SK-N-SH (cell line): ENCODE data around the gene ELMO1. TPM values are rescaled to one million over a fixed set of nuclear protein-coding genes. Genes with fewer than 3 reads are reported as not detected.
A peak's percentile ranks its signal among the peaks of the same experiment; 100 is the strongest.

Experiments used
- CTCF ChIA-PET: fragments of 300-600, 350-600 bp; formaldehyde crosslinking; extraction: SDS; loops from one replicate; lab custom pipeline; 2021; lab: Yijun Ruan, JAX
- POLR2A ChIA-PET: fragments of 350-600 bp; sonication (Branson Sonifier 250); formaldehyde crosslinking; extraction: SDS; loops from one replicate; lab custom pipeline; 2020; ENCODE audit warnings: antibody characterized with exemption, inconsistent platforms; lab: Yijun Ruan, JAX
- DNase-seq: peaks from one replicate; pipeline ENCODE4 v3.0.0; 2012
- H2AFZ ChIP-seq: fragments of 200-600 bp; sonication (generic); 2 replicates; pipeline ENCODE4 v1.8.1; 2016; ENCODE audit warnings: antibody characterized with exemption, mild to moderate bottlenecking, low read depth
- H3F3A ChIP-seq: fragments of 200-600 bp; sonication (generic); replicated peaks from 2 replicates; pipeline ENCODE3; 2016; ENCODE audit warnings: antibody characterized with exemption, mild to moderate bottlenecking; ENCODE audit not compliant: insufficient read depth
- H3K27ac ChIP-seq, 2 experiments: fragments of 200-500 bp in 1 of 2; fragments of 200-600 bp in 1 of 2; sonication (Bioruptor generic) in 1 of 2; sonication (generic), shearing (Covaris generic) in 1 of 2; 2 replicates each; pipeline versions ENCODE4 v1.5.1 to v1.6.1; 2014 to 2016; ENCODE audit warnings: low read depth in 2 of 2, inconsistent platforms in 1 of 2, low read length in 1 of 2, mild to moderate bottlenecking in 1 of 2, mixed read lengths in 1 of 2
- H3K27me3 ChIP-seq: fragments of 200-600 bp; sonication (generic), shearing (Covaris generic); 2 replicates; pipeline ENCODE4 v1.6.1; 2016; ENCODE audit warnings: mixed run types; ENCODE audit not compliant: insufficient read depth
- H3K36me3 ChIP-seq, 2 experiments: fragments of 200-500 bp in 1 of 2; fragments of 200-600 bp in 1 of 2; sonication (Bioruptor generic) in 1 of 2; sonication (generic) in 1 of 2; replicated peaks in 1 of 2; 2 replicates each; pipeline versions ENCODE3 to v1.5.1; 2014 to 2016; ENCODE audit warnings: low read length in 1 of 2, mild to moderate bottlenecking in 1 of 2; ENCODE audit not compliant: insufficient read depth in 2 of 2, control insufficient read depth in 1 of 2
- H3K4me1 ChIP-seq, 2 experiments: fragments of 200-500 bp in 1 of 2; fragments of 200-600 bp in 1 of 2; sonication (Bioruptor generic) in 1 of 2; sonication (generic), shearing (Covaris generic) in 1 of 2; 2 replicates each; pipeline versions ENCODE4 v1.5.1 to v1.6.1; 2014 to 2016; ENCODE audit warnings: low read depth in 1 of 2, low read length in 1 of 2, mixed run types in 1 of 2; ENCODE audit not compliant: insufficient read depth in 2 of 2, control insufficient read depth in 1 of 2
- H3K4me2 ChIP-seq: fragments of 200-600 bp; sonication (generic), shearing (Covaris generic); 2 replicates; pipeline ENCODE4 v1.6.1; 2017; ENCODE audit warnings: mixed run types
- H3K4me3 ChIP-seq, 2 experiments: fragments of 200-500 bp in 1 of 2; fragments of 200-600 bp in 1 of 2; sonication (Bioruptor generic) in 1 of 2; sonication (generic), shearing (Covaris generic) in 1 of 2; 2 replicates each; pipeline versions ENCODE4 v1.5.1 to v1.8.1; 2014 to 2016; ENCODE audit warnings: low read depth in 2 of 2, inconsistent platforms in 1 of 2, low read length in 1 of 2, mild to moderate bottlenecking in 1 of 2, mixed read lengths in 1 of 2, moderate library complexity in 1 of 2
- H3K79me2 ChIP-seq: fragments of 200-600 bp; sonication (generic); 2 replicates; pipeline ENCODE4 v1.8.1; 2017; ENCODE audit warnings: mild to moderate bottlenecking; ENCODE audit not compliant: insufficient read depth
- H3K9ac ChIP-seq: fragments of 200-600 bp; sonication (generic); 2 replicates; pipeline ENCODE4 v1.6.1; 2017; ENCODE audit warnings: mixed run types
- H3K9me2 ChIP-seq: fragments of 200-600 bp; sonication (generic); 2 replicates; pipeline ENCODE4 v1.6.1; 2017; ENCODE audit warnings: mixed run types
- H3K9me3 ChIP-seq: fragments of 200-600 bp; sonication (generic); 2 replicates; pipeline ENCODE4 v1.6.1; 2017; ENCODE audit warnings: mixed run types, mild to moderate bottlenecking, moderate library complexity
- H4K20me1 ChIP-seq: fragments of 200-600 bp; sonication (generic); 2 replicates; pipeline ENCODE4 v1.6.1; 2017; ENCODE audit warnings: mild to moderate bottlenecking, mixed run types; ENCODE audit not compliant: insufficient read depth
- CHD2 ChIP-seq: fragments of 150-350 bp; IDR thresholded peaks from 2 replicates; pipeline ENCODE4 v1.6.1; 2018; ENCODE audit warnings: low read length; ENCODE audit not compliant: partially characterized antibody
- ELF1 ChIP-seq: IDR thresholded peaks from 2 replicates; pipeline ENCODE4 v1.4.0; 2012
- EP300 ChIP-seq, 2 experiments: IDR thresholded peaks; 2 replicates each; pipeline versions ENCODE4 v1.4.0 to v1.6.1; 2012; ENCODE audit warnings: borderline replicate concordance in 1 of 2, low read depth in 1 of 2, low read length in 1 of 2
- FOXJ3 ChIP-seq: sonication (generic); formaldehyde crosslinking; IDR thresholded peaks from 2 replicates; pipeline ENCODE4 v1.5.1; 2020; ENCODE audit warnings: mild to moderate bottlenecking, missing genetic modification reagents
- FOXM1 ChIP-seq: IDR thresholded peaks from 2 replicates; pipeline ENCODE4 v1.4.0; 2012; ENCODE audit warnings: low read depth, mild to moderate bottlenecking
- GABPA ChIP-seq: IDR thresholded peaks from 2 replicates; pipeline ENCODE4 v1.4.0; 2012; ENCODE audit warnings: low read depth, mild to moderate bottlenecking
- GATA2 ChIP-seq: sonication (generic); formaldehyde crosslinking; IDR thresholded peaks from 2 replicates; pipeline ENCODE4 v1.5.0; 2020; ENCODE audit warnings: mild to moderate bottlenecking, missing genetic modification reagents
- JUND ChIP-seq: IDR thresholded peaks from 2 replicates; pipeline ENCODE4 v1.4.0; 2012
- MEF2A ChIP-seq: IDR thresholded peaks from 2 replicates; pipeline ENCODE4 v1.4.0; 2012; ENCODE audit warnings: low read depth, borderline replicate concordance
- MXI1 ChIP-seq: IDR thresholded peaks from 2 replicates; pipeline ENCODE4 v1.6.1; 2012; ENCODE audit warnings: mild to moderate bottlenecking, low read depth, low read length, improper control_type of control experiment
- NFIC ChIP-seq: IDR thresholded peaks from 2 replicates; pipeline ENCODE4 v1.4.0; 2012; ENCODE audit warnings: borderline replicate concordance
- NRF1 ChIP-seq: IDR thresholded peaks from 2 replicates; pipeline ENCODE4 v1.6.1; 2012; ENCODE audit warnings: low read depth, mild to moderate bottlenecking, low read length
- POLR2AphosphoS5 ChIP-seq: IDR thresholded peaks from 2 replicates; pipeline ENCODE4 v1.6.1; 2012; ENCODE audit warnings: low read depth, low read length
- RAD21 ChIP-seq: IDR thresholded peaks from 2 replicates; pipeline ENCODE4 v1.6.1; 2012; ENCODE audit warnings: mild to moderate bottlenecking, low read length
- RCOR1 ChIP-seq: fragments of 150-350 bp; IDR thresholded peaks from 2 replicates; pipeline ENCODE4 v1.6.1; 2017; ENCODE audit warnings: antibody characterized with exemption, low read length
- RFX5 ChIP-seq: IDR thresholded peaks from 2 replicates; pipeline ENCODE4 v1.6.1; 2012; ENCODE audit warnings: mild to moderate bottlenecking, improper control_type of control experiment, low read length
- SIN3A ChIP-seq: IDR thresholded peaks from 2 replicates; pipeline ENCODE4 v1.6.1; 2012; ENCODE audit warnings: low read depth, mild to moderate bottlenecking, low read length, moderate library complexity, borderline replicate concordance
- SMC3 ChIP-seq: IDR thresholded peaks from 2 replicates; pipeline ENCODE4 v1.6.1; 2012; ENCODE audit warnings: low read depth, low read length, improper control_type of control experiment
- TAF1 ChIP-seq: IDR thresholded peaks from 2 replicates; pipeline ENCODE4 v1.6.1; 2012; ENCODE audit warnings: low read depth, mild to moderate bottlenecking, low read length, moderate library complexity, borderline replicate concordance
- TCF12 ChIP-seq: IDR thresholded peaks from 2 replicates; pipeline ENCODE4 v1.4.0; 2012
- TEAD4 ChIP-seq: IDR thresholded peaks from 2 replicates; pipeline ENCODE4 v1.4.0; 2012; ENCODE audit warnings: mild to moderate bottlenecking, borderline replicate concordance; ENCODE audit not compliant: insufficient read depth
- YY1 ChIP-seq: IDR thresholded peaks from 2 replicates; pipeline ENCODE4 v1.4.0; 2012; ENCODE audit warnings: low read depth, mild to moderate bottlenecking
- WGBS: methylation state at CpG from one replicate; pipeline ENCODE4 v1.1.6; 2017; ENCODE audit warnings: low lambda C conversion rate; 5-methylcytosine and 5-hydroxymethylcytosine counted together
- polyA plus RNA-seq, 3 experiments: library from polyadenylated mRNA; depleted of rRNA; stranded (reverse); fragments of >200 nt; gene quantifications; 2 replicates each; pipeline ENCODE4 v1.2.3, GENCODE V29; 2012
- TF ChIP-seq, protein P1 (sequence below): IDR thresholded peaks from 2 replicates; pipeline ENCODE4 v1.6.1; 2012; ENCODE audit warnings: mild to moderate bottlenecking, low read depth, low read length, moderate library complexity
- TF ChIP-seq, protein P2 (sequence below): IDR thresholded peaks from 2 replicates; pipeline ENCODE4 v1.4.0; 2012; ENCODE audit warnings: low read depth
- TF ChIP-seq, protein P3 (sequence below): fragments of 150-350 bp; IDR thresholded peaks from 2 replicates; pipeline ENCODE4 v1.6.1; 2016; ENCODE audit warnings: mild to moderate bottlenecking, low read depth, low read length
- TF ChIP-seq, protein P4 (sequence below): IDR thresholded peaks from 2 replicates; pipeline ENCODE4; 2012
- TF ChIP-seq, protein P5 (sequence below): fragments of 200-600 bp; sonication (generic); IDR thresholded peaks from 2 replicates; pipeline ENCODE4 v1.6.1; 2017; ENCODE audit warnings: antibody characterized with exemption, mild to moderate bottlenecking, moderate library complexity
- TF ChIP-seq, protein P6 (sequence below): IDR thresholded peaks from 2 replicates; pipeline ENCODE4 v1.4.0; 2012; ENCODE audit warnings: low read depth, borderline replicate concordance

Gene ELMO1
- polyA plus RNA-seq, 1 of the 3 experiments (the other 2 are of a cell fraction) = 0.64 TPM

DNA sequence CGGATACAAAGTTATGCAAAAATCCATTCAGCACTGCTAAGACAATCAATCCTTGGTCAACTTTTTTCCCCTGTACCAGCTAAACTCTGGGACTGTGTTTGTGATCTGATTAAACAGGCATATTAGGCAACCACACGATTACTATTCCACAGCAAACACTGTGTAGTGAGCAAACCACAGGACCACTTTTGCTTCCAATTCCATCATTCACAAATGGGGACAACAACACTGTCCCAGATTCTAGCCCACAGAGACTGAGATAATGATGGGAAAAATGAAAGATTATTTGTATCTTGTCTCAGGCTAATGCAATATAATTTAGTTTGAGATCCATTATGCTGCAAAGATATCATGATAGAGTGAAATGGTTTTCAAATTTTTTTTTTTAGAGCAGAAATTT lies 560.7 kb downstream of the ELMO1 start:
- H3K27me3 ChIP-seq = no peaks in the 10 kb centered on the region
- DNase-seq = peak; percentile 58
- 3% methylated on average over 2 of the region's 2 CpGs for WGBS
- H3K9me3 ChIP-seq = no peaks in the 10 kb centered on the region
- no peaks in the 10 kb centered on the region for H3K79me2 ChIP-seq
- peak overlapping the region in 1 of 2 experiments; percentile 91; a peak in 2 of 4 replicates for H3K27ac ChIP-seq
- POLR2A ChIA-PET = interaction anchor here (0.5 to 1.0 kb wide), 2 partner anchors 92 to 97 kb away, joined by 3 read pairs; no protein-coding TSS in a partner anchor
- H4K20me1 ChIP-seq = no peaks in the 10 kb centered on the region
- H2AFZ ChIP-seq = no peak overlapping the region
- CTCF ChIA-PET = interaction anchor here (0.5 to 8.4 kb wide), 12 partner anchors 12 to 487 kb away, joined by 3 to 32 read pairs (median 4); no protein-coding TSS in a partner anchor
- peaks cover 0 to 45% of the 10 kb centered on the region in 2 experiments; a peak in 2 of 4 replicates for H3K4me1 ChIP-seq
- H3K4me2 ChIP-seq = no peak overlapping the region
- no peaks in the 10 kb centered on the region for H3F3A ChIP-seq
- H3K9me2 ChIP-seq = no peaks in the 10 kb centered on the region
- H3K4me3 ChIP-seq = no peak overlapping the region
- H3K9ac ChIP-seq = no peak overlapping the region
- no peaks in the 10 kb centered on the region for H3K36me3 ChIP-seq
- peak; percentile 44 for TF ChIP-seq TCF12
- TF ChIP-seq TAF1 = no peak
- TF ChIP-seq MEF2A = no peak
- TF ChIP-seq JUND = 0 out of 2 replicates have a peak, but pooled peaks have one; percentile 11
- peak; percentile 94 for TF ChIP-seq RCOR1
- no peak for TF ChIP-seq FOXM1
- TF ChIP-seq SIN3A = no peak
- TF ChIP-seq, protein P1, sequence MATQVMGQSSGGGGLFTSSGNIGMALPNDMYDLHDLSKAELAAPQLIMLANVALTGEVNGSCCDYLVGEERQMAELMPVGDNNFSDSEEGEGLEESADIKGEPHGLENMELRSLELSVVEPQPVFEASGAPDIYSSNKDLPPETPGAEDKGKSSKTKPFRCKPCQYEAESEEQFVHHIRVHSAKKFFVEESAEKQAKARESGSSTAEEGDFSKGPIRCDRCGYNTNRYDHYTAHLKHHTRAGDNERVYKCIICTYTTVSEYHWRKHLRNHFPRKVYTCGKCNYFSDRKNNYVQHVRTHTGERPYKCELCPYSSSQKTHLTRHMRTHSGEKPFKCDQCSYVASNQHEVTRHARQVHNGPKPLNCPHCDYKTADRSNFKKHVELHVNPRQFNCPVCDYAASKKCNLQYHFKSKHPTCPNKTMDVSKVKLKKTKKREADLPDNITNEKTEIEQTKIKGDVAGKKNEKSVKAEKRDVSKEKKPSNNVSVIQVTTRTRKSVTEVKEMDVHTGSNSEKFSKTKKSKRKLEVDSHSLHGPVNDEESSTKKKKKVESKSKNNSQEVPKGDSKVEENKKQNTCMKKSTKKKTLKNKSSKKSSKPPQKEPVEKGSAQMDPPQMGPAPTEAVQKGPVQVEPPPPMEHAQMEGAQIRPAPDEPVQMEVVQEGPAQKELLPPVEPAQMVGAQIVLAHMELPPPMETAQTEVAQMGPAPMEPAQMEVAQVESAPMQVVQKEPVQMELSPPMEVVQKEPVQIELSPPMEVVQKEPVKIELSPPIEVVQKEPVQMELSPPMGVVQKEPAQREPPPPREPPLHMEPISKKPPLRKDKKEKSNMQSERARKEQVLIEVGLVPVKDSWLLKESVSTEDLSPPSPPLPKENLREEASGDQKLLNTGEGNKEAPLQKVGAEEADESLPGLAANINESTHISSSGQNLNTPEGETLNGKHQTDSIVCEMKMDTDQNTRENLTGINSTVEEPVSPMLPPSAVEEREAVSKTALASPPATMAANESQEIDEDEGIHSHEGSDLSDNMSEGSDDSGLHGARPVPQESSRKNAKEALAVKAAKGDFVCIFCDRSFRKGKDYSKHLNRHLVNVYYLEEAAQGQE = no peak
- TF ChIP-seq EP300 (IDR thresholded peaks at IDR 0.05; ENCODE audit: borderline replicate concordance in 1 of 2, low read depth in 1 of 2, low read length in 1 of 2) = peak in 1 of 2 experiments; percentile 95; a peak in 2 of 4 replicates
- TF ChIP-seq ELF1 = no peak
- TF ChIP-seq TEAD4 = peak; percentile 63; the same call in 1 of the 2 replicates
- TF ChIP-seq GABPA = no peak
- TF ChIP-seq, protein P2, sequence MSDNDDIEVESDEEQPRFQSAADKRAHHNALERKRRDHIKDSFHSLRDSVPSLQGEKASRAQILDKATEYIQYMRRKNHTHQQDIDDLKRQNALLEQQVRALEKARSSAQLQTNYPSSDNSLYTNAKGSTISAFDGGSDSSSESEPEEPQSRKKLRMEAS = no peak
- no peak; the same call in 1 of the 2 replicates for TF ChIP-seq SMC3
- TF ChIP-seq NFIC = no peak
- no peak for TF ChIP-seq NRF1
- TF ChIP-seq, protein P3, sequence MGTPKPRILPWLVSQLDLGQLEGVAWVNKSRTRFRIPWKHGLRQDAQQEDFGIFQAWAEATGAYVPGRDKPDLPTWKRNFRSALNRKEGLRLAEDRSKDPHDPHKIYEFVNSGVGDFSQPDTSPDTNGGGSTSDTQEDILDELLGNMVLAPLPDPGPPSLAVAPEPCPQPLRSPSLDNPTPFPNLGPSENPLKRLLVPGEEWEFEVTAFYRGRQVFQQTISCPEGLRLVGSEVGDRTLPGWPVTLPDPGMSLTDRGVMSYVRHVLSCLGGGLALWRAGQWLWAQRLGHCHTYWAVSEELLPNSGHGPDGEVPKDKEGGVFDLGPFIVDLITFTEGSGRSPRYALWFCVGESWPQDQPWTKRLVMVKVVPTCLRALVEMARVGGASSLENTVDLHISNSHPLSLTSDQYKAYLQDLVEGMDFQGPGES = no peak
- TF ChIP-seq, protein P4, sequence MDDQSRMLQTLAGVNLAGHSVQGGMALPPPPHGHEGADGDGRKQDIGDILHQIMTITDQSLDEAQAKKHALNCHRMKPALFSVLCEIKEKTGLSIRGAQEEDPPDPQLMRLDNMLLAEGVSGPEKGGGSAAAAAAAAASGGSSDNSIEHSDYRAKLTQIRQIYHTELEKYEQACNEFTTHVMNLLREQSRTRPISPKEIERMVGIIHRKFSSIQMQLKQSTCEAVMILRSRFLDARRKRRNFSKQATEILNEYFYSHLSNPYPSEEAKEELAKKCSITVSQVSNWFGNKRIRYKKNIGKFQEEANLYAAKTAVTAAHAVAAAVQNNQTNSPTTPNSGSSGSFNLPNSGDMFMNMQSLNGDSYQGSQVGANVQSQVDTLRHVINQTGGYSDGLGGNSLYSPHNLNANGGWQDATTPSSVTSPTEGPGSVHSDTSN = no peak
- no peak for TF ChIP-seq POLR2AphosphoS5
- peak; percentile 95 for TF ChIP-seq FOXJ3 (CRISPR knock-in tag)
- TF ChIP-seq MXI1 = peak; percentile 72; the same call in 1 of the 2 replicates
- TF ChIP-seq, protein P5, sequence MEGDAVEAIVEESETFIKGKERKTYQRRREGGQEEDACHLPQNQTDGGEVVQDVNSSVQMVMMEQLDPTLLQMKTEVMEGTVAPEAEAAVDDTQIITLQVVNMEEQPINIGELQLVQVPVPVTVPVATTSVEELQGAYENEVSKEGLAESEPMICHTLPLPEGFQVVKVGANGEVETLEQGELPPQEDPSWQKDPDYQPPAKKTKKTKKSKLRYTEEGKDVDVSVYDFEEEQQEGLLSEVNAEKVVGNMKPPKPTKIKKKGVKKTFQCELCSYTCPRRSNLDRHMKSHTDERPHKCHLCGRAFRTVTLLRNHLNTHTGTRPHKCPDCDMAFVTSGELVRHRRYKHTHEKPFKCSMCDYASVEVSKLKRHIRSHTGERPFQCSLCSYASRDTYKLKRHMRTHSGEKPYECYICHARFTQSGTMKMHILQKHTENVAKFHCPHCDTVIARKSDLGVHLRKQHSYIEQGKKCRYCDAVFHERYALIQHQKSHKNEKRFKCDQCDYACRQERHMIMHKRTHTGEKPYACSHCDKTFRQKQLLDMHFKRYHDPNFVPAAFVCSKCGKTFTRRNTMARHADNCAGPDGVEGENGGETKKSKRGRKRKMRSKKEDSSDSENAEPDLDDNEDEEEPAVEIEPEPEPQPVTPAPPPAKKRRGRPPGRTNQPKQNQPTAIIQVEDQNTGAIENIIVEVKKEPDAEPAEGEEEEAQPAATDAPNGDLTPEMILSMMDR = no peak
- TF ChIP-seq, protein P6, sequence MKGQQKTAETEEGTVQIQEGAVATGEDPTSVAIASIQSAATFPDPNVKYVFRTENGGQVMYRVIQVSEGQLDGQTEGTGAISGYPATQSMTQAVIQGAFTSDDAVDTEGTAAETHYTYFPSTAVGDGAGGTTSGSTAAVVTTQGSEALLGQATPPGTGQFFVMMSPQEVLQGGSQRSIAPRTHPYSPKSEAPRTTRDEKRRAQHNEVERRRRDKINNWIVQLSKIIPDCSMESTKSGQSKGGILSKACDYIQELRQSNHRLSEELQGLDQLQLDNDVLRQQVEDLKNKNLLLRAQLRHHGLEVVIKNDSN = no peak
- TF ChIP-seq RFX5 = no peak
- TF ChIP-seq RAD21 = peak; percentile 46
- no peak for TF ChIP-seq YY1
- TF ChIP-seq GATA2 (CRISPR knock-in tag) = peak; percentile 99
- peak; percentile 88 for TF ChIP-seq CHD2
